HK-2 (cell line): ENCODE results near the gene KCNAB1.
"Not testable (repeated sequence)": the region's sequence is repeated elsewhere in the genome, so short reads cannot be mapped to it uniquely, and the experiment has no call there.

Experiments
- DNase-seq: peaks from one replicate; pipeline ENCODE4 v3.0.0-alpha.2; 2018; ENCODE audit not compliant: unreplicated experiment

Gene KCNAB1

DNA sequence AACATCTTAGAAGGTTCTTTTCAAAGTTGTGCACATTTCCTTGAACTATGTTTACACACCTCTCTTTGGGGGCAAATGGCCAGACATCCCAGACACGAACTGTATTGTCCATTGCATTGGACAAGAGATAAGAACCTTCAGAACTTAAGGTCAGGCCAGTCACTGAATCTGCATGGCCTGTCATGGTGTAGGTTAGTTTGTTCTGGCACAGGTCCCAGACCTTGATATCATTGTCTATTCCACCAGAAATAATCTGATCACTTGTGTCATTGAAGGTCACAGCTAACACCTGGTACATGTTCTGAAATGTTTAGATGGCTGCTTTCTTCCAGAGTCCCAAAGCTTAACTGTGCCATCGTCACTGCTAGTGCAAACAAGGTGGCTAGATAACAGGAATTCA is 55.7 kb downstream of the KCNAB1 start:
- DNase-seq: no peak

DNA sequence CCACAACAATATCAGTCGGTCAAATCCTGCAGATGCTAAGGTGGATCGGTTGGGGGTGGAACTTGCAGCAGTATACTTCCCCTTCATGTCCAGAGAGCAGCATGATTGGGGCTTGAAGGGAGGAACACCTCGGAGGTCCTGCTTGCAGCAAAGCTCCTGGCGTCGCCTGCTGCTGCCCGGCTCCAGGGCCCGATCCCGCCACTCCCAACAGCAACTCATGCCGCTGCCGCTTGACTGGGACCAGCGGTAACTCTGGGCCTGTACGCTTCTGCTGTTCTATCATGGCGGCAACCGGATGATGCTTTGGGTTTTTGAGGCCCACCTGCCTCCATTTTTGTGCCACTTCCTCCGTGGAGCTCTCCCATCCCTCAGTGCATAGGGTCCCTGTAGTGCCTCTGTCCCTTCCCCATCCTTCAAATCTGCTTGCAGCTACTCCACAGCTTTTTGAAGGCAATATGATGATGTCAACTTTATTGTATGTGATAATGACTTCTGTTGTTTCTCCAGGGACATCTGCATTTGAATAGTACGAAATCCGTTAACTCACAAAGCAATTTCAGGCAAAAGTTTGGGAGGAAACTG is 56.3 kb downstream of the KCNAB1 start:
- DNase-seq: no peak

DNA sequence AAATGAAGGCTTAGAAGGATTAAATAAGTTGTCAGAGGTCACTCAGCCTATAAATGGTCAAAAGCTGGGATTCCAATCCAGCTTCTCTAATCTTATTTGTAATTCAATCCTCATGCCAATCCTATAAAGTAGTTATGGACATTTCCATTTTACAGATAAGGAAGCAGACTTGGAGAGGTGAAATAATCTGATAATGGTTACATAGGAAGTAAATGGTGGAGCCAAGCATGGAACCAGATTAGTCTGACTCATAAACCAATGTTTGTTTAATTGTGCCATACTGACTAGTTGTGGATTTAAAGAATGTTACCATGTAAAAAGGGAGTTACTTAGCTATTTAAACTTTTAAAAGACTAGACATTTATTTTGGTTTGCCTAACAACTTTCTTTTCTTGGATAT is 59.7 kb downstream of the KCNAB1 start:
- DNase-seq: no peak

DNA sequence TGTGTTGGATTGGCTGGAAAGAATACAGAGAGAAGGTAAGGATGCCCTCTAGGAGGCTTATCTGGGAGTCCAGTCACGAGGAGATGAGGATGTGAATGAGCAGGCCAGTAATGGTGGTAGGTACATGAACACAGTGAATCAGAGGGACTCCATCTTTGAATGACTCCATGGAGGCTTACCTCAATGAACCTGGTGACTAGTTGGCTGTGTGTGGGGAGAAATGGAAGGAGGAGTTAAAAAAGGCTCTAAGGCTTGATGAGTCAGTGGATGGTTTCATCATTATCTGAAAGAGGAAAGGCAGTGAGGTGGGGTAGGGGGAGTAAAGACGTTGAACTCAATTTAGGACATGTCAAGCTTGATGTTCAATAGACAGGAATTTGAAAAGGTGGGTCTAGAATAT is 61.1 kb downstream of the KCNAB1 start:
- DNase-seq: peak; percentile 25

DNA sequence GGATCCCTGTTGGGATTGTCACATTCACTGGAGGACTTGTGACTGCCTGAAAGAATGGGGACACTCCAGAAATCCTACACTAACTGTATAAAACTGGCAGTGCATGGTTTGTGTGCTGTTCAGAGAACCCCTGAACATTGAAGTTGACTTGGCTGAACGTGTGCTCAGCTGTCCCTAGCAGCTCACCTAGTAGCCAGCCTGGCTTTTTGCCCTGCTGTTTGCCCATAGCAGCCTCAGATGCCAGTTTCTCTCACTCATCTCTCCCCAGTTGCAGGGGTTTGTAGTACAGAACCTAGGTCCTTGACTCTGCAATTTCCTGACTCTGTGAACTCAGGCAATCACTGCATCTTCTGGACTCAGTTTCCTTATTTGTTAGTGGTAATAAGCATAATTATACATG is 63.0 kb downstream of the KCNAB1 start:
- no peak for DNase-seq

DNA sequence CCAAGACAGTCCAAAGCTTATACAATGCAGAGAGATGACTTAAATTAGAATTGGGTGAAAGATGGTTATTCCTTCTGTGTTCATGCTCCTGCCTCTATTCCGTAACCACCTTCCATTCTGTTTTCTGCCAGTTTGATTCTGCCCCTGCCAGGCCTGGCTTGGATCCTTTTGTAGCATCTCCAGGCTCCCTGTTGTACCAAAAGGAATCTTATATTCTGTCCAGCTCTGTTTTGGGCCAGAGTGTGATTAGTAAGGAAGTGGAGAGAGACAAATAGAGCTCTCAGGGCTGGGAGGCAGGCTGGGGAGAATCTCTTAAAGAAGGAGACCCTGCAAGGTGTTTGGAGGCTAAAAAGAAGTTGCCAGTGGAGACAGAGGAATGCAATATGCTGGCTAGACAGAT is 63.8 kb downstream of the KCNAB1 start:
- DNase-seq: no peak

DNA sequence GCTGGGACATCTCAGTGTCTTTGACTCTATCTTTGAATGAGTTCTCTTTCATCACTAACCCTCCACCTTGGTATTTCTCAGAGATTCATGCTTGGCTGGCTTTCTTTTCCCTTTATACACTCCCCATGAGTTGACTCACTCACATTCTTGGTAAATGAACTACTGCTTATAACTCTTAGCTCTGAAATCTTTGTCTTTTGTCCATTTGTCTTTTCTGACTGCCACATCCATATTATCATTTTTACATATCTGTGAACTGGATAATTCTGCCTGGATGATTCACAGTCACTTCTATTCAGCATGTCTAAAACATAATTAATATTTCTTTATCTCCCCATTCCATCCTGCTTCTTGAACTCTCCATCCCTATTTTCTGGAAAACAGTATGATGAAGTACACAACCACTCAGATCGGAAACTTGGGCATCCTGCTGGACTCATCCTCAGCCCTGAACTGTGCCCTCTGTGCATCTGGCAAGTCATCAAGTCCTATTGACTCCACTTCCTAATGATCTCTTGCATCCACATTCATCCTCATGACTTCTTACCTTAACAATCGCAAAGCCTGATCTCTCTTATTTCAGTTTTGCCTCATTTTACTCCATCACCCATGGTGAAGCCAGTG is 66.9 kb downstream of the KCNAB1 start:
- DNase-seq: no peak

DNA sequence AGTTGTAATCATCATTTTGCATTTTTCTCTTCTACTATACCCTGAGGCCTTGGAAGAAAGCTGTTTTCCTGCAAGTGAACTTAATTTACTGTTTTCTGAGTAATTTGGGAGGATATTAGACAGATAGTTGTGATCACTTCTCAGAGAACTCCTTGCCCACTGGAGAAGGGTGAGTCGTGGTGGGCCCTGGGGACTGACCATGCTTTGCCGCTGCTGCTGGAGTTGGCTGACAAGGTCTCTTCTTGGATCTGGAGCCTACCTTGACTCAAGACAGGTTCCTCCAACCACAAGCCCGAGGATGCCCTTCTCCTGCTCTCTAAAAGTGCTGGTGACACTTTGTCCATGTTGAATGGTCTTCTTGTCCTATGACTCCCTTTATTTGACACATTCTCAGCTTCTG is 68.4 kb downstream of the KCNAB1 start:
- no peak for DNase-seq

DNA sequence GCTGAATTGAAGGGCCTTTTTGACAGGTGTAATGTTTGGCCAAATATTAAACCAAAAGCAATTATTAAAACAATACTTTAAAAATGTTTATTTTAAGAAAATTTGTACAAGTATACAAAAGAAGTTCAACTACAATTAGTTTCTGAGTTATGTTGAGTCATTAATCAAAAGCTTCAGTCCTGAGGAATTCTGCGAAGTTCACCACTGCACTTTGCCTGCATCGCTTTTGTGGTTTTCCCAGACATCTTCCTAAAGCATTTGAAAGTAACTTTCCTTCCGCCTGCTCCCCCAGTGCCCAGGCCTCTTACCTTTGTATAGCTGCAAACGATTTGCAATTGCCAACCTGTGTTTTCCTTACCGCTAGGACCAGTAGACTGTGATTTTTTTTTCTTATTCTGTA is 69.5 kb downstream of the KCNAB1 start:
- DNase-seq: no peak

DNA sequence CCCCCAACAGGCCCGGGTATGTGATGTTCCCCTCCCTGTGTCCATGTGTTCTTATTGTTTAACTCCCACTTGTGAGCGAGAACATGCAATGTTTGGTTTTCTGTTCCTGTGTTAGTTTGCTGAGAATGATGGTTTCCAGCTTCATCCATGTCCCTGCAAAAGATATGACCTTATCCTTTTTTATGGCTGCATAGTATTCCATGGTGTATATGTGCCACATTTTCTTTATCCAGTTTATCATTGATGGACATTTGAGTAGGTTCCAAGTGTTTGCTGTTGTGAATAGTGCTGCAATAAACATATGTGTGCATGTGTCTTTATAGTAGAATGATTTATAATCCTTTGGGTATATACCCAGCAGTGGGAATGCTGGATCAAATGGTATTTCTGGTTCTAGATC is 74.6 kb downstream of the KCNAB1 start:
- not testable (repeated sequence) for DNase-seq

DNA sequence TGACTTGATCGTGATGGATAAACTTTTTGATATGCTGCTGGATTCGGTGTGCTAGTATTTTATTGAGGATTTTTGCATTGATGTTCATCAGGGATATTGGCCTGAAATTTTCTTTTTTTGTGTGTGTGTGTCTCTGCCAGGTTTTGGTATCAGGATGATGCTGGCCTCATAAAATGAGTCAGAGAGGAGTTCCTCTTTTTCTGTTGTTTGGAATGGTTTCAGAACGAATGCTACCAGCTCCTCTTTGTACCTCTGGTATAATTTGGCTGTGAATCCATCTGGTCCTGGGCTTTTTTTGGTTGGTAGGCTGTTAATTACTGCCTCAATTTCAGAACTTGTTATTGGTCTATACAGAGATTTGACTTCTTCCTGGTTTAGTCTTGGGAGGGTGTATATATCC is 76.8 kb downstream of the KCNAB1 start:
- DNase-seq: not testable (repeated sequence)

DNA sequence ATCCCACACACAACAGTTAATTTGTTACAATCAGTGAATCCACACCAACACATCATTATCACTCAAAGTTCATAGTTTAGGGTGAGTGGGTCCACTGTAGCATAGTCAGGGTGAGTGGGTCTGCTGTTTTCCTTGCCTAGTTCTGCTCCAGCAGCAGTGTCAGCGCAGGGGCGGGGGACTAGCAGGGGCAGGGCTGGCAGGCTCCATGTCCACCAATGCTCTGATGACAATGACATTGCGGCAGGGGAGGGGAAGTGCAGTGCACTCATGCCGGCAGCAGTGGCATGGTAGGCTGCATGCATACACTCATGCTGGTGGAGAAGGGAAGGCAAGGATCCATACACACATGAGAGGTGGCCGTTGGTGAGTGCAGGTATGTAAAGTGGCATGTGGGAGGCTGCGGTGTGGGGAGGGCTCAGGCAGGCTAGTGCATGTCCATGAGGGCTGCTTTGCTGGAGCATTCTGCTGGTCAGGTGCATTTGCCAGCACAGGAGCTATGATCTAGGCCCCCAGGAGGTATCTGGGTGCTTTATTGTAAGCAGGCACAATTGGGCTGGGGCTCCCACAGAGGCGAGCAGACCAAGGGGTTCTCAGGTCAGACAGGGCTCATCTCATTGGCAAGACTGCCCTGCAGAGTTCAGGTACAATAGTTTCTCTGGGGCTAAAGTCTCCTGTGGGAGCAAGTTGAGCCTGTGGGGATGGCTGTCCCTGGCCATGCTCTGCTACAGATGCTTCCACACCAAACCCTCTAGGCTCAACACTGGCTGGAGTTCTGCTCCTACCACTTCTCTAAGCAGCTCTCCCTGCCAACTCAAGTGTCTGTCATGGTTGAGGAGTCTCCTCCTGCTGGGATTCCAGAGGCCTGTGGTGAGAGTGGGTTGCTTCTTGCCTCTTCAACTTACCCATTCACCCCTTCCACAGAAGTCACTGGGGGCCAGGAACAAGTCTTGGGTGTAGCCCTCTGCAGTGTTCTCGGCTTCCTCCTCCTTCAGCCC is 81.3 kb downstream of the KCNAB1 start:
- DNase-seq: no peak

DNA sequence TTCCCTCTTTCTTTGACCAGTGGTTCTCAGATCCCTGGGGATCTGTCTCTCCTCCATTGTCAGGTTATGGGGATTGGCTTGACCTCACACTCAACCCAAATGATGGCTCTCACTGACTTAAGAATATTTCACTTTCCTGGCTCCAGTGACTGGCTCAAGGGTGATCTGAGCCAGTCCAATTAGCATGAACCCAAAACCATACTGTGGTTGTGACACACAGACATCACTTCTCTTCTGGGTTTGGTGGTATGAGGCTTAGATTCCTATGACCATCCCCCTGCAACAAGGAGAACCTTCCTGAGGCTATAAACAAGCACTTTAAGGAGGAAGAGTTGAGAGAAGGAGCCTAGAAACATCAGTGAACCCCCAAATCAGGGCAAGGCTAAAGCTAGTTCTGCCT is 85.8 kb downstream of the KCNAB1 start:
- DNase-seq: no peak

DNA sequence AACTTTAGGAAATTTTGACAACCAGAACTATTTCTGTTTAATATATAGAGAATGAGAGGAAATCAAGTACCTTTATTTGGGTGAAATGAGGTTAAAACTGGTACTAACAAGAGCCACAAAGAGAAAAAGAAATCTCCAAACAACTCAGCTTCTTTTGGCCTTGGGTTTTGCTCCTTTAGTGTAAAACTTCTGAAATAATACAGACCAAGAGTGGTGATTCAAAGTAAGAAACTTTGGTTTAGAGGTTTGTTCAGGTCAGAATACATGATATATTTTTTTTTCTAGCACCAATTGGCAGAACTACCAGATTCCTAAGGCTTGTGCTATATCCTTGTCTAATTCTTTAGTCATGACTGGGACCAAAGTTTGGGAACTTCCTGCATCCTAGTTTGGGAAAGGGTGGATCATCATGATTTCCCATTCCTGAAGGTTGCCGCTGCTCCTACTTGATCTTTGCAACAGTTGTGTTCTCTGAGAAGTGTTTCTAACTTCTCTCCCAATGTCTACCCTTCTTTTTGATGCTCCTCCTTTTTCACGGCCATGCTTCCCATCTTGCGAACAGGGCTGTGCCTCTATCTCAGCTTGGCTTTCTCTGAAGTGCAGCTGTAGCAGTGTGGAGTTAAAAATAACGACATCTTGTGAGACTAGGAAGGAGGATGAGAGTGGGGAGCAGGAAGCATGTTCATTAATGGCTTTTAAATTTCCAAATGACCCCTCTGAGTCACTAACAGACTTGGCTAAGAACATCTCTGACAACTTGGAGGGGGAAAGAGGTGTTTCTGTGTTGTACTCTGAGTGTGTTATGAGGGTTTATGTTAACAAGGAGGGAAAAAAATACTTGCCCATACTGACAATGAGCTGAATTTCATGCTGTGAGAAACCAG is 87.7 kb downstream of the KCNAB1 start:
- DNase-seq: no peak

DNA sequence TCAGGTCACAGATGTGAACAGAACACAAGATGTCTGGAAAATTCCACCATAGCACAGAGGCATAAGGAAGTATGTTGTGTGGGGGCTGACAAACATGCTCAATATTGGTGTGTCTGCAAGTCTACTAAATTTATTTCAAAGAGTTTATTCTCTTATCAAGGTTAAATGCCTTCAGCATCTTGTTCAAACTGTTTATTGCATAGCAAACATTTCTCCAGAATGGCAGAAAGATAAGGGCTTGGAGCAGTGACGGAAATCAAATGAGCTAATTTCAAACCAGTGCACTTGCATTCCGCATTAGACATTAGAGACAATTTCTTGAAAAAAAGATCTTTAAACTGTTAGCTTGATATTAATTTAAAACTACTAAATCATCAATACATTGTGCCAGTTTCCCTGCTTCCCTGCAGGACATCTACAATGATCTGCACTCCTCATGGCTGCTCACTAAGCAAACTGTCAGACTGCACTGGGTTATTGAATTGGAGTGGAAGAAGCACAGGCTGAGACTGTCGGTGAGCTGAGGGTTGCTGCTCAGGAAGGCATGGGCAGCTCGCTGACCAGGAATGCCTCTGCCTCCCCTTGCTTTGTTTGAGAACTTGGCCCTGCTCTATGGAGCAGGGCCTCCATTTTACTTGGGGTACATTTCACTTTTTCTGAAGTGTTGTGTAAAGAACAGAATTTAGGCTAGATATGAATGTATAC is 89.4 kb downstream of the KCNAB1 start:
- DNase-seq: no peak

DNA sequence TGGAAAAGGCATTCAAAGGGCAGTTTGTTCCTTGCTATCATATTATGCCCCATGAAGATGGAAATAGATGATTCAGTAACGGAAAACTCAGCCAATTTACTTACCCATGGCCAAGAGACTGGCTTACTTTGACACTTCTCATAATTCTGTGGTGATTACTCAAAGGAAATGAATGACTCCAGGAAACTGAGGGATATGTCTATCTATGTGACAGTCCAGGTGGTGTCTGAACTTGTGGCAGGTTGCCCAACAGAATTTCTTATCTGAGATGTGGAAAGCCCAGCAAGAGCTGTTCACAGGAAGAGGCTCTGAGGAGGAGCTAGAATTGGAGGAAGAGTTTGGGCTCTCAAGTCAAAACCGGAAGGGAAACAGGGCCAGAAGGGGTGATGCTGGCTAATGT is 91.2 kb downstream of the KCNAB1 start:
- DNase-seq: no peak

DNA sequence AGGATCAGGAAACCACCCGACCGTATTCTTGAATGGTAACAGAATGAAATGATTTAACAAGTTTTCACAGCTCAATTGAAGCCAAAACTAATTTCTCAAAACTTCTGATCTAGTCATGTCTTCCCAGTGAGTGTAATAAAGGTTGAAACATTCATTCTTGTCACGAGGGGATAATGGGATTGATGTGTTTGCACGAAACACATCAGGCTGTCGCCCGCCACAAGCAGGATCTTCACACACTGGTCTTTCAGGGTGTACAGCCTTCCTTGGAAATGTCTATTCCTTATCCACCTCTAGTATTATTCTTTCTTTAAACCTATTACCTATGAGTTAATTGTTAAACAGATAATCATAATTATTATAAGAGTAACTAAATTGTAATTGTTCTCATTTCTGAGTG is 94.3 kb downstream of the KCNAB1 start:
- DNase-seq: no peak

DNA sequence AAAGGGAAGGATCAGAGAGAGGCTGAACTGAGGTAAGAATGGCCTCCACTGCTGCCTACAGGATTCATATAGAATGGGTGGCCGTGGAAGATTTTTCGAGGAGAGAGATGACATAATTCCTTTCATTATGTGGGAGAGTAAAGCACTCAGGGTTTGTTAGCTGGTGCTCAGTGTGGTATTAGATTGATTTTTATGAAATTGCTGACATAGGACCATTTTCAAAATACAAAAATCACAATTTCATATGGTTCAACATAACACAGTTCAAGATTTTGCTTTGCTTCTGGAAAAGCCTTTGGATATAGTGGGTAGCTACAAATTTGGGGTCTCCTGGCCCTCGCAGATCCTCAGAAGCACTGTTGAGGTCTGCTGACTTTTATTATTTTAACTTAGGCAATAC is 95.4 kb downstream of the KCNAB1 start:
- DNase-seq: no peak

DNA sequence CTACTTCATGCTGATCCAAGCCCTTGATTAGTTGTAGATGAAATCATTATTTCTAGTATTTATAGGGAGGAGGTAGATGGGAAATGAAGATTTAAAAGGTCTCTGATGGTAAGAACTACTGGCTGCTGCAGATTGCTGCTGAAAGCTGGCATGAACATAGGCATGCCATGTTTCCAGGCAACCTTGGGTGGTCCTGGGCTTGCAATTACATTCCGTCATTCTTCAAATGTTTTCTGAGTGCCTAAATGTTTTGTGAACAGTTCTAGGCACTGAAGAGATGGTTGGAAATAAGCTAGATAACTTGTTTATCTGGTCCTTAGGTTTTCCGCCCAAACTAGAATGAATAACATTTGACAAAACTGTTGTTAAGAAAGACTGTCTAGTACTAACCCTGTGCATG is 95.8 kb downstream of the KCNAB1 start:
- DNase-seq: no peak

DNA sequence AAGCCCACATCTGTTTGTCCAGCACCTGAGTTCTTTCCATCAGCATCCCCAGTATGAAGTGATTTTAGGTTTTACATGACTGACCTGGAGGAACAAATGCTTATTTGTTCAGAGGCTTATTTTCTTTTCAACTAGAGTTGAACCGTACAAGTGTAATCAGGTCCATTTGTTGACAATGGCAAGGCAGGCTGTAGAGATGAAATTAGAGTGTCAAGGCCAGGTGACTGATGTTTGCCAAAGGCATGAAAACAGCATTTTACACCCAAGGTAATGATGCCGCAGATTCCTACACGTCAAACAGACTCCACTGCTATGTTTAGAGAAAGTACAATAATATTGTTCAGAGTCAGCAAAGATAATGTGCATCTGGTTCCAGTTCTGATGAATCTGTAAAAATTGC is 96.5 kb downstream of the KCNAB1 start:
- no peak for DNase-seq

DNA sequence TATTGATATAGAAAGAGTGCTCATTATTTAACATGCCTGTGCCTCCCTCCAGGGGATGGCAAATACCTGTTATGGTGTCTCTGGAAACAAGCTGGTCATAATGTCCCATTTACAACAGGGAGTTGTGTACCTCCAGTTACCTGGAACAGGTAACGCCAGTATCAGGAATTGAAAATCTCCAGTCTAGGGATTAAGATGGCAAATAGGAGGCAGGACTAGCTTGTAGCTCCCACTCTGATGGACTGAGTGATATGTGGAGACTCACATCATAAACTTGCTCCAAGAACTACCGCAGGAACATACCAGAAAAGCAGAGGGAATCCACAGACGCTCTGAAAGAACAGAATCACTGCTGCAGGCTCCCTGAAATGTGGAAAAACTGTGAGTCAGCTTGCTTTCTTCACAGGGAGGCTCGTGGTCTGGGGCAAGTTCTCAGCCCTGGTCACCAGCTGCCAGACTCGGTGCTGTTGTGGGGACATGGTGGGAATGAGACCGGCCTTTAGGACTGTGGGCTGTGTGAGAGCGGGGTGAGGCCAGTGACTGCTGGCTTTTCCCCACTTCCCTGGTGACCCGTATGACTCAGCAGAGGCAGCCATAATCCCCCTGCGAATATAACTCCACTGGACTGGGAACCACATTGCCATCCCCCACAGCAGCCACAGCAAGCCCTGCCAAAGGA is 97.4 kb downstream of the KCNAB1 start:
- DNase-seq: no peak
